GM23338 (cell line): ENCODE results near the gene DCBLD1.

Experiments
- CTCF ChIP-seq, 2 experiments: fragments of 200-600 bp in 1 of 2; sonication (generic) in 1 of 2; conservative IDR thresholded peaks; 2 replicates each; pipeline versions ENCODE4 v1.5.1 to v1.6.1; 2016 to 2017; ENCODE audit warnings: antibody characterized with exemption in 2 of 2, low read depth in 2 of 2, mild to moderate bottlenecking in 2 of 2, moderate library complexity in 1 of 2
- JUNB ChIP-seq: IDR thresholded peaks from one replicate; pipeline ENCODE4 v1.6.1; 2016; ENCODE audit warnings: antibody characterized with exemption; ENCODE audit not compliant: unreplicated experiment

DNA sequence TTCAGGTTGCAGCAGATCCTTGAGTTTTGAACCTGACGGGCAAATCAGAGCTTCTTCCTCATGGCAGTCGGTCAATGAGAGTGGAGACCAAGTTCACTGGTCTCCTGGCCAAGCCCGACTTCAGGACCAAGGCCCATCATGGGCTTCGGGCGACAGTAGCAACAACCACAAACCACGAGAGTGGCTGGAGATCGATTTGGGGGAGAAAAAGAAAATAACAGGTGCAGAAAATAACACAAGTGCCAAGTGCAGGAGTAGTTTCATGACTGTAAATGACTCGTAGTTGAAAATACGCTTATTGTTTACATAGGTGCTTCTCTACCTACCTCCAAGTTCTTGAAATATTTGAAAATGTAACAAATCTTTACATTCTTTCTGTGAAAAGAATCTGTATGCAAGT is 56.1 kb downstream of the DCBLD1 start:
- no peak for TF ChIP-seq CTCF (conservative IDR thresholded peaks at IDR 0.05; ENCODE audit: low read depth in 2 of 2)
- TF ChIP-seq JUNB = no peak
